NCI-H2081 treated with DMSO at 0.1 percent for 48 hours (cell line): Measurements from ENCODE around the gene SVIP.

Experiments
- DNase-seq: peaks from one replicate; lab custom pipeline; 2025; lab: John Stamatoyannopoulos, UW

The SVIP gene, protein sequence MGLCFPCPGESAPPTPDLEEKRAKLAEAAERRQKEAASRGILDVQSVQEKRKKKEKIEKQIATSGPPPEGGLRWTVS

DNA sequence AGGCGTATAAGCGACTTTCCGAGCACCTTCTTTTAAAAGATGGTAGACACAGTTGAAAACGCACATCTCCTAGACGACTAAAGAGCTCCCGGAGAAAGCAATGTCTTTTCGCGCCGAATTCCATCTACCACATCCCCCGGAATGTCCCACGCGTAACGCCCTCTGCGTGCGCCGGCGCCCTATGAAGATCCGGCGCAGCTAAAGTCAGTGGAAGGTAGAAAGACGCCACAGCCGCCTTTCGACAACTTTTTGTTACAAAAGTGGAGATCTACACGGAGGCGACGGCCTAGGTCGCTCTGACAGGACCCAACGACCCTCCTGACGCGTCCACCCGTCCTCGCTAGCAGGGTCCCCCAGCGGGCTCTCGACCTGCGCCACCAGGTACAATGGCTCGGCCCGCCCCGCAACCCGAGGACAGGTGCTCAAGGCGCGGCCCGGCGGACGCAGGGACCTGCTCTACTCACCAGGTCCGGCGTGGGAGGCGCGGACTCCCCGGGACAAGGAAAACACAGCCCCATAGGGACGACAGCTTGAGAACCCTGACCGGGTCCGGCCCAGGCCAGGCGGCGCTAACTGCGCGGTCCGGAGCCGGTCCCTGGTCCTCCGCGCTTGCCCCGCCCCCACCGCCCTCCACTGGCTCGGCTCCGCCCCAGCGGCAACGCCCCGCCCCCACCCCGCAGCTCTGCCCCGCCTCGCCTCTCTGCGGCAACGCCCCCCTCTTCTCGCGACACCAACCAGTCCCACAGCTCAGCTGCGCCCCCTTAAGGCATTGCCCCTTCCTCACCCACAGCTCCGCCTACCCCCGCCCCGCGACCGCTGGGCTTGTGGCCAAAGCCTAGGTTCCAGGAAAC is at the start of gene SVIP:
Gene SVIP (minus strand): TSS at position 571 of the 851 bp plus-strand sequence. CDS start 53 bp downstream, at position 518.
- DNase-seq: peak; percentile 85

DNA sequence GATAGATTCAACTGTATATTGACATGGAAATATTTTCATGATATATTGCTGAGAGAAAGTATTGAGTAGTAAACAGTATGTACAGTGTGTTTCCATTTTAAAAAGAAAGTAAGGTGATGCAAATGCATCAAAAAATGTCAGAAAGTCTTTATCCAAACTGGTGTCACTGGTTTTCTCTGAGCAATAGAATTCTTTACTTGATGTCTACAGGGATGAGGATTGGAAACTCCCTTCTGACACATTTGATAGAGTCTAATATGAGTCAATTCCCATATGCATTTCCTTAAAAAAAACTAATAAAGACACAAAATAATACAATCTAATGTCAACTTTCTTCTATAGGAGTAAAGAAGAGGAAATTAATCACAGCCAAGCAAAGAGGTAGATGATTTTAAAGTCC is 49.0 kb upstream of the SVIP start:
- no peak for DNase-seq

DNA sequence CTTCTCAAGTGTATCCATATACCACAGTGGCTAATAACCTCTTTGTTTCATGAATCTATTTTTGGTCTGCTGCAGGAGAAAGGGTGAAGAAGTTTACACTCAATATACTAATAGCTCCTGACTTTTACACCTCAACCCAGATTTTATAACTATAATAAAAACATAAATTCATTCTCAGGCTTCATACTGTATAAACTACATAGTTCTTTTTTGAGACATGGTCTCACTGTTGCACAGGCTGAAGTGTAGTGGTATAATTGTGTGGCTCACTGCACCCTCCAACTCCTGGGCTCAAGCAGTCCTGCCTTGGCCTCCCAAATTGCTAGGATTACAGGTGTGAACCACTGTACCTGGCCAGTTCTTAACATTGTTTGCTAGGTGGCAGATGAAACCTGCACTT is 48.4 kb upstream of the SVIP start:
- DNase-seq: no peak

DNA sequence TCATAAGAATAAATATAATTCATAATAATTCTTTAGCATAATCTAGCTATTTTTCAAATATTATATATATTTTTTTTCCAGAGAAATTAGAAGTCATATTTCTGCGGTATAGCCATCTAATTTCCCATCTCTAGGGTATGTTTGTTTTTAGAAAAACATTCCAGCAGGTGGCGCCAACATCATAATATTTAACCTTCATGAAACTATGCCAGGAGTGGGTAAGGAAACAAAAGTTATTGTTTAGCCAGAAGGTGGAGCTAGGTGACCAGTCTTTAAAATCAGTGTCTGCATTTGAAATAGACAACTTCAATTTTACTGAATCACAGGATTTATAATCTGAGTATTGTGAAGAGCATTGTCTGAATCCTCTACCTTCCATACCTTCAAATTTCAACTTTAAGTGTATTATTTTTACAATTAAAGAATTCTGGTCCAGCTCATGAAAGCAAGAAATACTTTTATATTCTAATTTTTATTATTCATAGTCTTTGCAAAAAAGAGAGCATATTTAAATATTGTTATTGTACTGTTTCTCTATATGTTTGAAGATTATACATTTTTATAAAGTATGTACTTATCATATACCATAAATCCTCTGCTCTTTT is 46.4 kb upstream of the SVIP start:
- peak; percentile 73 for DNase-seq

DNA sequence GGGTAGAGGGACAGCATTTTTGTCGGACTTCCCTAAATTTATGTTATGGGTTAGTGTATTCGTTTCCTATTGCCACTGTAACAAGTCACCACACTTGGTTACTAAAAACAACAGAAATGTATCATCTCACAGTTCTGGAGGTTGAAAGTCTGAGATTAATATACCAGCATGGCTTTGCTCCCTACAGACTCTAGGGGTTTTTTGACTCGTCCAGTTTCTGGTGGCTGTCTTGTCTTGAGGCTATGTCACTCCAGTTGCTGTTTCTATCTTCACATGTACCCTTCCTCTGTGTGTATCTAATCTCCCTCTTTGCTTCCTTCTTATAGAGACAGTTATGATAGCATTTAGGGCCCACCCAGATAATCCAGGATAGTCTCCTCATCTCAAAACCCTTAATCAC is 39.7 kb upstream of the SVIP start:
- no peak for DNase-seq

DNA sequence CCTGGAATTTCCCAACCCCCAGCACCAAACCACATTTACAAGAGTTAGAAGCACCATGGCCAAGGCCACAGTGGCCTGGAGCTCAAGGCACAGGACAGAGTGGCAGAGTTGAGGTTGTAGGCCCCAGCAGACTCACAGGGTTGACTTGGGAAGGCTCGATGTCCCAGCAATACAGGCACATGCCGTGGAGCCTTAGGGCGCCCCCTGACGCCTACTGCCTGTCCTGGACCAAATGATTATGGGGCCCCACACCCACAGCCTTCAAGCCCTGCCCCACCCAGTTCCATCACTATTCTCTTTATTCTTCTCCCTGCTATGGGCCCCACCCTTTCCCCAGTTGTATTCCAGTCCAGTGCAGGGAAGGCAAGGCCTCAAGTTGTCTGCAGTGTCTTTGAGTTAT is 30.6 kb upstream of the SVIP start, which contains the start of gene CCDC179:
Gene CCDC179 (minus strand): TSS at position 234 of the 400 bp plus-strand sequence. CDS start 53 bp downstream, at position 181.
- DNase-seq: no peak

DNA sequence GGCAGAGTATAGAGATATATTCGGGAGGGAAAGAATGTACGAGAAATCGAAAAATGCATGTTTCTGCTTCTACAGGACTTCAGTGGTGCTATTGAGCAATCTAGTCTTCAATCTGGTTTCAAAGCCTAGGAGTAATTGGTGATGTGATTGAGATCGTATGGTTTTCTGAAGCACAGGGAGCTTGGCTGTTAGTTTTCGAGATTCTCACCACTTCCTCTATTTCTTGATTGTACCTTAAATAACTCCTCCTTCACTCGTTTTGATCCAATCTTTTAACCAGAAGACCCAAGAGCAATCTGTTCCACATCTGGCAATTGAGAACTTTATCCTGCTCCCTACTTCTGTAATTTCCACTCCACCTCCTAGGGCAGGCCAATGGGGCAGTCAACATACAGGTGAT is 30.2 kb upstream of the SVIP start:
- DNase-seq: no peak

DNA sequence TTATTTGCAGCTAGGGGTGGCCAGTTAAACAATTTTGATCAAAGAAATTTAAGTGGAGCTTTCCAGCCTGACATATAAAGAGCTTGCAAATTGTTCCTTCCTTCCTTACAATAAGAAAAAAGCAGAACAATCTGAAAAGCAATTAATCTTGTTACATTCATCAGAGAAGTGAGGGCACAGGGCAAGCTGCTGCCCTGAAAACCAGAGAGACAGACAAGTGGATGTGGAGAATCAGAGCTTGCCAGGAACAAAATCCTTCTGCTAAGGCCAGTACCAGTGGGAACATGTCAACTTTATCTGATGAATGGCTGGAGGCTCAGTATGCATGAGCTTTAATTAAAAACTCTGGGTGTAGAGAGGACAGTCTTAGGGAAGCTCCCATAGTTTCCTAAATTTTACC is 21.9 kb upstream of the SVIP start:
- no peak for DNase-seq

DNA sequence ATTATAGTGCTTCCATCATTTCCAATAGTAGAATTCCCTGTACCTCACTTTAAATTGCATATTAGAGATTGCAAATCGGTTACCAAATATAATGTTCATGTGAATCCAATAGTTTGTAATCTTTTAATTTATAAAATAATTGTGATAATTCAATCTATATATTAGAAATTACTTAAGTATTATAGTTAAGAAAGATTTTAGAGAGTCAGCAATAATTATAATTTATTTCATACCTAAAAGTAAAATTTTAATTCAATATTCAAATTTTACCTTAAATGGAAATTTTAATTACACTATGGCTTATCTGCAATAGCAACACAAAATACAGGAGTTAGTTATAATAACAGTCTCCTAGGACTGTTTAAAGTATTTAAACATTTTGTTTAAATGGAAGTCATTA is 17.1 kb upstream of the SVIP start:
- no peak for DNase-seq

DNA sequence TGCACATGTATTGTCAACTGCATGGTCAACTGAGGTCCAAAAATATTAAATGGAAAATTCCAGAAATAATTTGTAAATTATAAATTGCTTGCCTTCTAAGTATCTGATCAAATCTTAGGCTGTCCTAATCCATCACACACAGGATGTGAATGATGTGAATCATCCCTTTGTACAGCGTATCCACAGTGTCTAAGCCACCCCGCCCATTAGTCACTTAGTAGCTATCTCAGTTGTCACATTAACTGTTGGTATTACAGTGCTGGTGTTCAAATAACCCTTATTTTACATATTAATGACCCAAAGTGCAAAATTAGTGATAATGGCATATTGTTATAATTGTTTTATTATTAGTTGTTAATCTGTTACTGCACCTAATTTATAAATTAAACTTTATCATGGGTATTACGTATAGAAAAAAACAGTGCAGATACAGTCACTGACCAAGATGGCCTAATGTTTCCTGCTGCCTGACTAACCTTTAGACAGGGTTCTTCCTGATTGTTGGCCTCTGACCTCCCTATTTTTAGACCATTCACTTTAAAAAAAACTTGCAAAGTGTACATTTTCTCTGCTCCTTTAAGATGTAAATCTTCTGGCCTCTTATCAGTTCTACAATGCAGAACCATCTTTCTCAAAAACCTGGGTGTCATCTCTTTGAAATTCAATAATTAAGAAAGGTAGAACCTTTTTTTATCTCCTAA is 2.9 kb upstream of the SVIP start:
- no peak for DNase-seq

DNA sequence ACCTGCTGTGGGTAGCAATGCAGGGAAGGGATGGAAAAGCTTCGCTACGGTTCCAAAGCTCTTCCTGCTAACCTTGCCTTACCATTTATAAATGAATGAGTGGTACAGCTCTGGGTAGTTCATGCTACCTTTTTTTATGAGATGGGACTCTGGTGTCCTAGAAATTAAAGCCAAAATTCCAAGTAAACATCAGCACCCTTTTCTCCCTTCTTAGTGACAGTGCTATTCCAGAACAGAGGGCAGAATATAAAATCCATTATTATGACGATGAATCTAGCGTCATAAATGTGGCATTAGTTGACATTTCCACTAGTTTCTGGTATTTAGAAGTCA is 447 bp upstream of the SVIP start:
- DNase-seq: no peak

DNA sequence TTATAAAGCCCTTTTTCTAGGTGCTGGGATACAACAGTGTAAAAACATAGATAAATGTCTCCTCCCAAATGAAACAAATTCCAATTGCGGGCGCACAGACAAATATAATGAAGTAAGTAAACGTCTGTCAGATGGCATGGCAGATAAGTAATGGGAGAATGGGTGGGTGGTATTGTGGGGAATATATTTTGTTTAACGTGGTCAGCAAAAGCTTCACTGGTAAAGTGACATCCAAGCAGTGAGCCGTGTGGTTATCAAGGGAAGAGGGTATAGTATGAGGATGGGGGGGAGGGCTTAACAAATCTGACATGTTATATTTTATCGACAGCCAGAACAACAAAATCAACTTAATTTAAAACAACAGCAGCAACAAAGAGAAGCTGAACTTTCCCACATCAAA is 1.2 kb downstream of the SVIP start:
- DNase-seq: no peak

DNA sequence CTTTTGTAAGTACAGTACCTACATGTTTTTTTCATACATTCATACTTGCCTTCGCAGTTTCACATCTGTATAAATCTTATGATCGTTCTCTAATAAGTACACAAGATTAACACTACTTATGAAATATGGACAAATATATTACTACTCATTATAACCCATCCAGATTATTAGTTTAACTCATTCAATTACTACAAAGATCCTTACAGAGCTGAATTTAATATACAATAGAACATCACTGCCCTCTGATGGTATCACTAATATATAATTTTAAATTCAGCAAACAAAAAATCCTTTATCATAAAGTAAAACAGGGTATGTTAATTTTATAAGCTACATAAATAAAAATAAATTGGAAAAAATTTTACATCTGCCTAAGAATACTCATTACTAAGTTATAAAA is 7.4 kb downstream of the SVIP start:
- DNase-seq: no peak

DNA sequence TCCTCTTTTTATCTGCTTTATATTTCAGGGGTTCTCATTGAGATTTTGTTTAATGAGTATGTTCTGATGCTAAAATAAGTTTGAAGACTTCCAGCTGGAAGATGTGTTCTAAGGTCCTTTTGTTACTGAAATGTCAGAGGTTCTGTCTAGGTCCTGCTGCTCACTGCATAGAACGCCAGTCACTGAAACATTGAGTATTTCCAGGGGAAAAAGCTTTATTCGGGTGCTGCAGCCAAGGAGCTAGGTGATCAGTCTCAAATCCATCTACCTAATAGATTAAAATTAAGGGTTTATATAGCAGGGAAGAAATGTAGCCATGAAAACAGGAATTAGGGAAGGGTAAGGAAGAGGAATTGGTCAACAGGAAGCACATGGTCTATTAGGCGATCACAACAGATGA is 19.7 kb downstream of the SVIP start:
- no peak for DNase-seq

DNA sequence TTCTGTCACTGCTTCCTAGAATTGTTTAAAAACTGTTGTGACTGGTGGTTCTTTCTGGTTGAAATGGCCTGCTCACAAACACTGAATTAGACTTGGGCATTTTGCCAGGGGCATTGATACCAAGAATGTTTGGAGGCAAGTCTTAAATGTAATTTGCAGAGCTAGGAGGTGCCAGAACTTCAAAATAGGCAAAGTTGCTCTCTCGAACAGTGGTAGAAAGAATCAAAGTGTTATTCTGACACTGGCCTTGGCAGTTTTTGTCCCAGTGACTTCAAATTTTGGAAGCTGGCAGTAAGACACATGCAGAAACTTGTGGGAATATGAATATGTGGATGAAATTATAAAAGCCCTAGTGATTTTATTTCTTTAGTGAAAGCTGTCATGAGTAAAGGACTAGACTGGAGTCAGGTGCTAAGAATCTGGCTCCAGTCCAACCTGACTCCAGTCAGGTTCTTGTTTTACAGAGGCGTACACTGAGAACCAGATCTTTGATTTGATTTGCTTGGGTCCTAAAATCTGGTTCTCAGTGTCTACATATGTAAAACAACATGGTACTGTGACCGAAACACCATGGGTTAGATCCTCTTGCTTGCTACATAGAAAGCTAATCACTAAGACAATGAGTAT is 20.9 kb downstream of the SVIP start:
- no peak for DNase-seq

DNA sequence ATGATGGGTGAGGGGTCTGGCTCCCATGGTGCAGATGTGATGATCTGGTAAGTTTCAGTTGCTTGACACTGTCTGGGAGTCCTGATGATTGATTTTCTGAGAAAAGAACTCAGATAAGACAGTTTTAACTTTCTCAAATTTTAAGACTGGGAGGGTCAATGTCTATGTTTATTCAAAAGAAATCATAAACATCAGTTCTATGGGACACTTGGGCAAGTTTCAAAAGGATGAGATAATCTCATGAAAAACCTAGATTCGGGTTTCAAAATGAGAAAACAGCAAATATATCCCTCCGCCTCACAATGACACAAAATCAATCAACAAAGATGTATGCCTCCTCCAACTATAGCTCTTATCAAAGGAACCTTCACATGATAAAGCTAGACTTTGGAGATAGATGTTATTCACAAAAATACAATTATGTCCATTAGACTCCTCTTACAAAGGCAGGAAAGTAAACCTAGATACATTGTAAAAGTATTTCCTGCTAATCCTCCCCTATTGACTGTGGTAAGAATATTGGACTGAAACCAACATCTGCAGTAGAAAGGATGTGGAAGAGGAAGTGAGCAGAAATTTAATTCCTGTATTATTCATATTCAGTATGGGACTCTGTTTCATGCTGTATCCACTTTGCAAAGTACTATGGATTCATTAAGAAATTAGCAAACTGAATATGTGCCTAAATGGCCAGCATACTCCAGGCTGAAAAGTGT is 21.6 kb downstream of the SVIP start:
- DNase-seq: no peak

DNA sequence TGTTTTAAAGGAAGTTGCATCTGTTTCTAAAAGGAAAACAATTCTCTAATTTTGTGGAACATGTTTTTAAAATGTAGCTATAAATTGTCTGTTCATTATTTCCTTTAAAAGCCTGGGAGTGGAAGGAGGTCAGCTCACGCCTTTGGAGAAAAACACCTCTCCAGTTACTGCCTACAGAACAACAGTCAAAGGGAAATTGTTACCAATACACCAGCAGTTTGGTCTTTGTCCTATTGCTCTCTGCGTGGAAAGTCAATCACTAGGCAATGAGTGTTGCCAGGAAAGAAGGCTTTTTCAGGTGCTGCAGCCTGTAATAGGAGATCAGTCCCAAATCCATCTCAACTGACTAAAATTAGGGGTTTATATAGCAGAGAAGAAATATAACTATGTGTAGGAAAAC is 22.2 kb downstream of the SVIP start:
- DNase-seq: no peak

DNA sequence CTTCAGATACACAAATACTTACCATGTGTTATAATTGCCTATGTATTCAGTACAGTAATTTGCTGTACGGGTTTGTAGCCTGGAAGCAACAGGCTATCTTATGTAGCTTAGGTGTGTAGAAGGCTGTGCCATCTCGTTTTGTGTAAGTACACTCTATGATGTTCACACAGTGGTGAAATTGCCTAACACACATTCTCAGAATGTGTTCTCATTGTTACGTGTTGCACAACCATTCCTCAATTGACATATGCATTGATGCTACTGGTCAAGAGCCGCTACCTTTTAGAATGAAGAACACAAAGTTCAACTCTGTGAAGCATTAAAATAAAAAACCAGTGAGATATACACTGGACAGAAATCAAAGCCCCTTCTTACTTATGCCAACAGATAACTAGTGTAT is 26.7 kb downstream of the SVIP start:
- DNase-seq: no peak

DNA sequence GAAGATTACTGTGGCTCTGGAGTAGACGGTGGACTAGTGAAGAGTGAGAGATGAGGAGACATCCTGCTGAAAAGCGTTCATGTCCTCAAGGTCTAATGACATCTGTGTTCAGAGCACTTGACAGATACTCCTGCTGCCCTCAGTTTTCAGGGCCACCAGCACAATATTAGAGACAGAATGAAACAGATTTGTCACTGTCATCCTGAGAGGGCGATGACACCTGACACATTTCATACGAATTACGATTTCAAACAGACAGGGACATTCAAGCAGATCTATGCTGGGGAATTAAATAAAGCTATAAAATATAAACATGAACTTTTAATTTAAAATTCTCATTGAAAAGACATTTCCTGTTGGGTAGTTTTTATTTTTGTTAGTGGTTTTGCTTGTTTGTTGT is 29.1 kb downstream of the SVIP start:
- no peak for DNase-seq

DNA sequence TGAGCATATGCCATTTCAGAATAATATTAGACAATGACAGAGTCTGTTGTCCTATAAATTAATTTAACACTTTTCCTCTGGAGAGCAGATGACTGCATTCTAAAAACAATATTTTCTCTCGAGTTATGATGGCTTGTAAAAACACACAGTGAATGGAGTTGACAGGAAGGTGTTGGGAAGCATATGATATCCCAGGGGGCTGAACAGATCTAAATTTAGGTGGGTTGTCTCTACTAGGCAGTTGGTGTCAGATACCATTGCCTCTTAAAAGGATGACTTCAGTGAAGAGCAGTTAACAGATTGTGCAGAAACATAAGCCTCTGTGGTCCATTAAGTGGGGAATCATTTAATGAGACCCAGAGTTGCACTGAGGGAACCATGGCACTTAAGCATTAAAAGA is 30.7 kb downstream of the SVIP start:
- no peak for DNase-seq

DNA sequence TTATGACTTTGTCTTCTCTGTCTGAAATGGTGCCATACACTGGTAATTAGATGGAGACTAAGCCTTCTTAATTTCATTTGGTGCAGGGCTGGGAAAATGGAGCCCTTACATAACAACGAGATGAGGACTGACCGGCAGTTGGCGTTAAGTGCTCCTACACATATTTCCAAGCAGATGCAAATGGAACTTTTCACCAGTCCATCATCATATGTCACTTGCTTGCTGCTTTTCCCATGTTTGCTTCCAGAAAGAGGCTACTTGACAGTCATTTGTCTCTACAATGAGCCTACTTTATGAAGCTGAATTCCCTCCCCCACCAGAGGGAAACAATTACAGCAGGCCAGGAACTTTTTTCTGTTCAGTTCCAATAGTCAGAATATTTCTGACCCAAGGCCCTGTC is 32.6 kb downstream of the SVIP start:
- DNase-seq: no peak

DNA sequence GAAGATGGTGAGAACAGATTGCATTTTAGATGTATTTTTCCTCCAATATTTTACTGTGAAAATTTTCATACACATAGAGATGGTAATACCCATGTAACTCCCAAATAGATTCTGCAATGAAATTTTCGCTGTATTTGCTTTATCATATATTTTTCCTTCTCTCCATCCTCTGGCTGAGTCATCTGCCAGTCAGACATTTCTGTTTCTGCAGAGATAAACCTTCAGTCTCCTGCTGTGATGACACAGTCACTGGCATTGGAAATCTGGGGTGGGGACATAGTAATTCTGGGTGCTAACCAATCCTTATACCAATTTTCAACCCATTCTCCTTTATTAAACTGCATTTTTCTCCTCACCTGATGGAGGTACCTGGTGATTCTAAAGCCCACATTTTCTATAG is 33.7 kb downstream of the SVIP start:
- DNase-seq: no peak
